Measurements from ENCODE around the gene AQP6.

Gene AQP6

GRCh38 chr12:49957570-49957967 is 15.2 kb upstream of the AQP6 start:
- Histone ChIP-seq H3K4me1 (ENCODE audit: control insufficient read depth, low read depth, low read length) (peaks cover 5% of the 10 kb centered on the region), H2AK5ac (ENCODE audit: low read length) (no peak overlapping the region), H3K4me3 (ENCODE audit: low read length) (no peak overlapping the region), H3K56ac (ENCODE audit: low read length) (no peak overlapping the region), H3K27me3 (ENCODE audit: insufficient read depth, low read length, poor library complexity) (peaks cover 31% of the 10 kb centered on the region), H3K9ac (ENCODE audit: low read length) (no peak overlapping the region), H2BK120ac (ENCODE audit: low read depth, low read length) (no peak overlapping the region), H2BK15ac (replicated peaks; ENCODE audit: low read depth) (no peak overlapping the region), H4K8ac (ENCODE audit: low read depth, low read length) (no peak overlapping the region), H3K36me3 (ENCODE audit: control insufficient read depth, insufficient read depth, low read length) (no peaks in the 10 kb centered on the region), H3K79me1 (ENCODE audit: low read length) (no peaks in the 10 kb centered on the region), H3K27ac (ENCODE audit: low read depth, low read length) (no peak overlapping the region), H4K5ac (ENCODE audit: low read length) (no peak overlapping the region), H3K23ac (ENCODE audit: low read length) (no peak overlapping the region), H3K4me2 (ENCODE audit: low read length) (no peak overlapping the region), H3K18ac (ENCODE audit: low read length) (no peak overlapping the region), H3K4ac (ENCODE audit: low read depth, low read length) (no peak overlapping the region), H3K79me2 (ENCODE audit: control insufficient read depth, insufficient read depth, low read length) (no peaks in the 10 kb centered on the region), H2BK5ac (ENCODE audit: low read length) (no peak overlapping the region)
- no peak for DNase-seq

GRCh38 chr12:49959685-49960473 is 12.9 kb upstream of the AQP6 start:
- H3K79me2 ChIP-seq (ENCODE audit: control insufficient read depth, insufficient read depth, low read length) = no peaks in the 10 kb centered on the region
- peaks cover 31% of the 10 kb centered on the region for H3K27me3 ChIP-seq (ENCODE audit: insufficient read depth, low read length, poor library complexity)
- H2BK120ac ChIP-seq (ENCODE audit: low read depth, low read length) = no peak overlapping the region
- H4K5ac ChIP-seq (ENCODE audit: low read length) = no peak overlapping the region
- no peak overlapping the region for H3K56ac ChIP-seq (ENCODE audit: low read length)
- no peak overlapping the region for H2BK15ac ChIP-seq (replicated peaks; ENCODE audit: low read depth)
- no peak overlapping the region for H3K27ac ChIP-seq (ENCODE audit: low read depth, low read length)
- WGBS (ENCODE audit: extremely low coverage, insufficient coverage, low lambda C conversion rate) = no CpG with 5 or more reads among the region's 11 CpGs
- H3K23ac ChIP-seq (ENCODE audit: low read length) = no peak overlapping the region
- no peak overlapping the region for H3K18ac ChIP-seq (ENCODE audit: low read length)
- H2AK5ac ChIP-seq (ENCODE audit: low read length) = no peak overlapping the region
- H3K79me1 ChIP-seq (ENCODE audit: low read length) = no peaks in the 10 kb centered on the region
- H2BK5ac ChIP-seq (ENCODE audit: low read length) = no peak overlapping the region
- no peaks in the 10 kb centered on the region for H3K36me3 ChIP-seq (ENCODE audit: control insufficient read depth, insufficient read depth, low read length)
- H3K9ac ChIP-seq (ENCODE audit: low read length) = no peak overlapping the region
- H3K4me1 ChIP-seq (ENCODE audit: control insufficient read depth, low read depth, low read length) = peaks cover under 1% of the 10 kb centered on the region
- no peak overlapping the region for H3K4ac ChIP-seq (ENCODE audit: low read depth, low read length)
- H3K4me2 ChIP-seq (ENCODE audit: low read length) = no peak overlapping the region
- H3K4me3 ChIP-seq (ENCODE audit: low read length) = no peak overlapping the region
- no peak overlapping the region for H4K8ac ChIP-seq (ENCODE audit: low read depth, low read length)
- peak; percentile 61 for DNase-seq

GRCh38 chr12:49960474-49961110 is 12.2 kb upstream of the AQP6 start:
- Histone ChIP-seq H3K9ac (ENCODE audit: low read length) (no peak overlapping the region), H3K4me3 (ENCODE audit: low read length) (no peak overlapping the region), H2AK5ac (ENCODE audit: low read length) (no peak overlapping the region), H2BK120ac (ENCODE audit: low read depth, low read length) (no peak overlapping the region), H3K4ac (ENCODE audit: low read depth, low read length) (no peak overlapping the region), H3K27ac (ENCODE audit: low read depth, low read length) (no peak overlapping the region), H3K18ac (ENCODE audit: low read length) (no peak overlapping the region), H3K56ac (ENCODE audit: low read length) (no peak overlapping the region), H4K8ac (ENCODE audit: low read depth, low read length) (no peak overlapping the region), H3K79me2 (ENCODE audit: control insufficient read depth, insufficient read depth, low read length) (no peaks in the 10 kb centered on the region), H3K4me1 (ENCODE audit: control insufficient read depth, low read depth, low read length) (no peaks in the 10 kb centered on the region), H3K23ac (ENCODE audit: low read length) (no peak overlapping the region), H2BK5ac (ENCODE audit: low read length) (no peak overlapping the region), H3K36me3 (ENCODE audit: control insufficient read depth, insufficient read depth, low read length) (no peaks in the 10 kb centered on the region), H3K79me1 (ENCODE audit: low read length) (no peaks in the 10 kb centered on the region), H3K4me2 (ENCODE audit: low read length) (no peak overlapping the region), H4K5ac (ENCODE audit: low read length) (no peak overlapping the region), H3K27me3 (ENCODE audit: insufficient read depth, low read length, poor library complexity) (peaks cover 31% of the 10 kb centered on the region), H2BK15ac (replicated peaks; ENCODE audit: low read depth) (no peak overlapping the region)
- DNase-seq = no peak
- no CpG with 5 or more reads among the region's 13 CpGs for WGBS (ENCODE audit: extremely low coverage, insufficient coverage, low lambda C conversion rate)

GRCh38 chr12:49961111-49961922 is 11.4 kb upstream of the AQP6 start, which contains the start of gene AQP5:
Gene AQP5, plus strand, starts transcription at chr12:49961872. Its CDS starts 146 bp downstream, at chr12:49962018.
- no peaks in the 10 kb centered on the region for H3K36me3 ChIP-seq (ENCODE audit: control insufficient read depth, insufficient read depth, low read length)
- no peak within 1 kb of the TSS for H3K4ac ChIP-seq (ENCODE audit: low read depth, low read length)
- H3K23ac ChIP-seq (ENCODE audit: low read length) = no peak within 1 kb of the TSS
- H3K27me3 ChIP-seq (ENCODE audit: insufficient read depth, low read length, poor library complexity) = peaks cover 29% of the 10 kb centered on the region
- no peak within 1 kb of the TSS for H4K5ac ChIP-seq (ENCODE audit: low read length)
- H3K4me2 ChIP-seq (ENCODE audit: low read length) = peak within 1 kb of the TSS; percentile 42
- H2AK5ac ChIP-seq (ENCODE audit: low read length) = no peak within 1 kb of the TSS
- no peak within 1 kb of the TSS for H2BK120ac ChIP-seq (ENCODE audit: low read depth, low read length)
- no peak within 1 kb of the TSS for H3K27ac ChIP-seq (ENCODE audit: low read depth, low read length)
- no peaks in the 10 kb centered on the region for H3K79me1 ChIP-seq (ENCODE audit: low read length)
- H4K8ac ChIP-seq (ENCODE audit: low read depth, low read length) = no peak within 1 kb of the TSS
- peak within 1 kb of the TSS; percentile 15 for H3K56ac ChIP-seq (ENCODE audit: low read length)
- no peak within 1 kb of the TSS for H2BK5ac ChIP-seq (ENCODE audit: low read length)
- H2BK15ac ChIP-seq (replicated peaks; ENCODE audit: low read depth) = no peak within 1 kb of the TSS
- peak within 1 kb of the TSS; percentile 21 for H3K9ac ChIP-seq (ENCODE audit: low read length)
- H3K79me2 ChIP-seq (ENCODE audit: control insufficient read depth, insufficient read depth, low read length) = no peaks in the 10 kb centered on the region
- H3K4me1 ChIP-seq (ENCODE audit: control insufficient read depth, low read depth, low read length) = no peaks in the 10 kb centered on the region
- no peak for DNase-seq
- no peak within 1 kb of the TSS for H3K18ac ChIP-seq (ENCODE audit: low read length)
- no CpG with 5 or more reads among the region's 111 CpGs for WGBS (ENCODE audit: extremely low coverage, insufficient coverage, low lambda C conversion rate)
- H3K4me3 ChIP-seq (ENCODE audit: low read length) = no peak within 1 kb of the TSS

- no peak overlapping the region for H2BK15ac ChIP-seq (replicated peaks; ENCODE audit: low read depth)
- peaks cover 27% of the 10 kb centered on the region for H3K27me3 ChIP-seq (ENCODE audit: insufficient read depth, low read length, poor library complexity)
- H3K79me2 ChIP-seq (ENCODE audit: control insufficient read depth, insufficient read depth, low read length) = no peaks in the 10 kb centered on the region
- no peak for DNase-seq
- no peak overlapping the region for H3K9ac ChIP-seq (ENCODE audit: low read length)
- no peak overlapping the region for H3K4me2 ChIP-seq (ENCODE audit: low read length)
- H3K36me3 ChIP-seq (ENCODE audit: control insufficient read depth, insufficient read depth, low read length) = no peaks in the 10 kb centered on the region
- no peak overlapping the region for H3K18ac ChIP-seq (ENCODE audit: low read length)
- no peak overlapping the region for H3K56ac ChIP-seq (ENCODE audit: low read length)
- no peak overlapping the region for H4K5ac ChIP-seq (ENCODE audit: low read length)
- no peak overlapping the region for H2AK5ac ChIP-seq (ENCODE audit: low read length)
- H2BK5ac ChIP-seq (ENCODE audit: low read length) = no peak overlapping the region
- WGBS (ENCODE audit: extremely low coverage, insufficient coverage, low lambda C conversion rate) = no CpG with 5 or more reads among the region's 37 CpGs
- no peak overlapping the region for H2BK120ac ChIP-seq (ENCODE audit: low read depth, low read length)
- H4K8ac ChIP-seq (ENCODE audit: low read depth, low read length) = no peak overlapping the region
- H3K27ac ChIP-seq (ENCODE audit: low read depth, low read length) = no peak overlapping the region
- no peaks in the 10 kb centered on the region for H3K79me1 ChIP-seq (ENCODE audit: low read length)
- no peak overlapping the region for H3K4me3 ChIP-seq (ENCODE audit: low read length)
- H3K23ac ChIP-seq (ENCODE audit: low read length) = no peak overlapping the region
- no peak overlapping the region for H3K4ac ChIP-seq (ENCODE audit: low read depth, low read length)
- no peaks in the 10 kb centered on the region for H3K4me1 ChIP-seq (ENCODE audit: control insufficient read depth, low read depth, low read length)
Measured at GRCh38 chr12:49961993-49962764, 10.6 kb upstream of the AQP6 start.
